IMR-90 (cell line): ENCODE results near the gene THADA. TPM values are rescaled to one million over a fixed set of nuclear protein-coding genes. Genes with fewer than 3 reads are reported as not detected.

Source experiments
- ATAC-seq: fragments of 200-7000 bp; cut with Tn5 transposase; 2 replicates; pipeline ENCODE4 v1.9.1; 2020; ENCODE audit warnings: low read depth, mild to moderate bottlenecking, moderate library complexity
- BruUV-seq: library from RNA; stranded (reverse); fragments of 400-500 nt; replicated peaks from 2 replicates; lab custom pipeline; 2021; lab: Mats Ljungman, UMichigan
- CTCF ChIA-PET: fragments of 300-600 bp; formaldehyde crosslinking; extraction: SDS; loops from one replicate; lab custom pipeline; 2021; ENCODE audit warnings: antibody characterized with exemption; lab: Yijun Ruan, JAX
- POLR2A ChIA-PET: fragments of 300-600 bp; sonication (Branson Sonifier 250); formaldehyde crosslinking; loops from one replicate; lab custom pipeline; 2022; ENCODE audit warnings: antibody characterized with exemption; ENCODE audit not compliant: unreplicated experiment; lab: Charles Lee
- DNase-seq: peaks from one replicate; pipeline ENCODE4 v3.0.0; 2013
- H2AFZ ChIP-seq: replicated peaks from 2 replicates; pipeline ENCODE3; 2013; ENCODE audit warnings: low read length, mild to moderate bottlenecking; ENCODE audit not compliant: poor library complexity
- H2AK5ac ChIP-seq: 2 replicates; pipeline ENCODE4 v1.6.1; 2013; ENCODE audit warnings: low read depth, low read length, inconsistent platforms
- H2AK9ac ChIP-seq: replicated peaks from 2 replicates; pipeline ENCODE3; 2013; ENCODE audit warnings: mild to moderate bottlenecking, low read depth, low read length, moderate library complexity; ENCODE audit not compliant: poor library complexity
- H2BK120ac ChIP-seq: 2 replicates; pipeline ENCODE4 v1.6.1; 2013; ENCODE audit warnings: low read depth, low read length, inconsistent platforms
- H2BK15ac ChIP-seq: 3 replicates; pipeline ENCODE4 v1.6.1; 2013; ENCODE audit warnings: low read depth, low read length, inconsistent platforms
- H2BK20ac ChIP-seq: 2 replicates; pipeline ENCODE4 v1.6.1; 2013; ENCODE audit warnings: low read depth, mild to moderate bottlenecking, inconsistent platforms, low read length, moderate library complexity
- H2BK5ac ChIP-seq: 2 replicates; pipeline ENCODE4 v1.6.1; 2013; ENCODE audit warnings: mild to moderate bottlenecking, low read depth, low read length, inconsistent platforms; ENCODE audit not compliant: poor library complexity, severe bottlenecking
- H3K14ac ChIP-seq: replicated peaks from 2 replicates; pipeline ENCODE4 v1.6.1; 2013; ENCODE audit warnings: low read depth, low read length, inconsistent platforms
- H3K18ac ChIP-seq: 2 replicates; pipeline ENCODE4 v1.6.1; 2013; ENCODE audit warnings: low read depth, low read length, control low read depth
- H3K23ac ChIP-seq: 2 replicates; pipeline ENCODE4 v1.6.1; 2013; ENCODE audit warnings: low read depth, low read length, inconsistent platforms
- H3K27ac ChIP-seq: 2 replicates; pipeline ENCODE4 v1.5.1; 2013; ENCODE audit warnings: mild to moderate bottlenecking, control low read depth, low read length; ENCODE audit not compliant: insufficient read depth
- H3K27me3 ChIP-seq: 2 replicates; pipeline ENCODE4 v1.6.1; 2013; ENCODE audit warnings: low read length; ENCODE audit not compliant: control insufficient read depth, insufficient read depth
- H3K36me3 ChIP-seq: 2 replicates; pipeline ENCODE4 v1.6.1; 2013; ENCODE audit warnings: low read length, mixed read lengths; ENCODE audit not compliant: control insufficient read depth, insufficient read depth
- H3K4ac ChIP-seq: 2 replicates; pipeline ENCODE4 v1.6.1; 2013; ENCODE audit warnings: low read depth, low read length, inconsistent platforms
- H3K4me1 ChIP-seq: 2 replicates; pipeline ENCODE4 v1.6.1; 2013; ENCODE audit warnings: low read length, mixed read lengths; ENCODE audit not compliant: control insufficient read depth, insufficient read depth
- H3K4me2 ChIP-seq: 2 replicates; pipeline ENCODE4 v1.6.1; 2013; ENCODE audit warnings: low read depth, mild to moderate bottlenecking, control low read depth, low read length, moderate library complexity
- H3K4me3 ChIP-seq: 2 replicates; pipeline ENCODE4 v1.5.1; 2013; ENCODE audit warnings: low read depth, mild to moderate bottlenecking, control low read depth, low read length, moderate library complexity; ENCODE audit not compliant: insufficient read depth
- H3K56ac ChIP-seq: 2 replicates; pipeline ENCODE4 v1.6.1; 2013; ENCODE audit warnings: low read length, inconsistent platforms; ENCODE audit not compliant: insufficient read depth; ENCODE audit errors: extremely low read depth
- H3K79me1 ChIP-seq, 2 experiments: 2 replicates each; pipeline ENCODE4 v1.6.1; 2013; ENCODE audit warnings: low read length in 2 of 2, inconsistent platforms in 1 of 2, low read depth in 1 of 2
- H3K9ac ChIP-seq: 2 replicates; pipeline ENCODE4 v1.6.1; 2013; ENCODE audit warnings: low read depth, low read length, control low read depth
- H3K9me1 ChIP-seq: 2 replicates; pipeline ENCODE4 v1.6.1; 2013; ENCODE audit warnings: low read length, inconsistent platforms; ENCODE audit not compliant: insufficient read depth
- H3K9me3 ChIP-seq: 2 replicates; pipeline ENCODE4 v1.6.1; 2013; ENCODE audit warnings: low read length; ENCODE audit not compliant: control insufficient read depth, insufficient read depth
- H4K20me1 ChIP-seq: 2 replicates; pipeline ENCODE4 v1.6.1; 2013; ENCODE audit warnings: low read length, inconsistent platforms; ENCODE audit not compliant: insufficient read depth
- H4K5ac ChIP-seq: 2 replicates; pipeline ENCODE4 v1.6.1; 2013; ENCODE audit warnings: mild to moderate bottlenecking, low read depth, low read length, control low read depth
- H4K8ac ChIP-seq, 2 experiments: 2 replicates each; pipeline ENCODE4 v1.6.1; 2013; ENCODE audit warnings: low read depth in 2 of 2, low read length in 2 of 2, control low read depth in 1 of 2, inconsistent platforms in 1 of 2
- H4K91ac ChIP-seq: 2 replicates; pipeline ENCODE4 v1.6.1; 2013; ENCODE audit warnings: low read depth, low read length, inconsistent platforms; ENCODE audit not compliant: insufficient read depth
- CHD1 ChIP-seq: IDR thresholded peaks from 2 replicates; pipeline ENCODE4 v1.6.1; 2012; ENCODE audit warnings: low read depth, low read length, improper control_type of control experiment
- FOS ChIP-seq: fragments of 150-350 bp; IDR thresholded peaks from 2 replicates; pipeline ENCODE4 v1.6.1; 2016; ENCODE audit warnings: low read depth, low read length
- MAFK ChIP-seq: IDR thresholded peaks from 2 replicates; pipeline ENCODE4 v1.6.1; 2012; ENCODE audit warnings: low read depth, low read length, improper control_type of control experiment
- RAD21 ChIP-seq: IDR thresholded peaks from 2 replicates; pipeline ENCODE4 v1.6.1; 2012; ENCODE audit warnings: low read length, improper control_type of control experiment
- WGBS, 2 experiments: methylation state at CpG; one replicate each; pipeline versions ENCODE4 v1.1.5 to v1.1.7; 2013; ENCODE audit warnings: missing lambda C conversion rate in 2 of 2; ENCODE audit not compliant: insufficient read length in 1 of 2; ENCODE audit errors: extremely low coverage in 2 of 2; 5-methylcytosine and 5-hydroxymethylcytosine counted together
- dilution Hi-C: fragments of 300-500 bp; cut with HindIII; formaldehyde crosslinking; loops from one replicate; pipeline ENCODE4 v1.14.3; 2018; ENCODE audit warnings: low sequenced_read_pairs; ENCODE audit not compliant: unreplicated experiment
- in situ Hi-C: fragments of 300-500 bp; cut with MboI; formaldehyde crosslinking; loops from 3 replicates; pipeline ENCODE4 v1.14.3; 2019; ENCODE audit warnings: low sequenced_read_pairs, inconsistent platforms, mixed read lengths
- intact Hi-C: fragments of 100-400 bp; cut with micrococcal nuclease; formaldehyde crosslinking; loops from 2 replicates; pipeline ENCODE4 v1.10.0; 2022
- polyA plus RNA-seq, 3 experiments: library from polyadenylated mRNA; depleted of rRNA; stranded (reverse); fragments of >200 nt; gene quantifications; 2 replicates each; pipeline ENCODE4 v1.2.3, GENCODE V29; 2012; ENCODE audit warnings: low replicate concordance in 1 of 3
- total RNA-seq: library from RNA; depleted of rRNA; stranded (reverse); fragments of >200 nt; gene quantifications from 2 replicates; pipeline ENCODE4 v1.2.3, GENCODE V29; 2012

Gene THADA
- total and polyA plus RNA-seq, 2 of the 4 experiments (the other 2 are of a cell fraction), result 10.5 to 21.3 TPM

GRCh38 chr2:43391878-43392215 lies 204.0 kb downstream of the THADA start:
- no peak overlapping the region for H3K23ac ChIP-seq
- no peak overlapping the region for H3K14ac ChIP-seq
- H2BK120ac ChIP-seq, result peak overlapping the region; percentile 70
- ATAC-seq, result peak; percentile 36
- H3K9ac ChIP-seq, result no peak overlapping the region; the same call in 1 of the 2 replicates
- peaks cover 16% of the 10 kb centered on the region for H3K4me1 ChIP-seq
- H4K91ac ChIP-seq, result no peak overlapping the region
- peak overlapping the region; percentile 48; the same call in 1 of the 2 replicates for H3K27ac ChIP-seq
- H3K27me3 ChIP-seq, result no peaks in the 10 kb centered on the region
- intact Hi-C loops, result no loop called here
- H2AFZ ChIP-seq, result no peak overlapping the region
- H4K20me1 ChIP-seq, result no peaks in the 10 kb centered on the region
- H3K9me3 ChIP-seq, result no peaks in the 10 kb centered on the region
- no peaks in the 10 kb centered on the region for H3K79me1 ChIP-seq
- H3K56ac ChIP-seq, result no peak overlapping the region
- WGBS, 2 experiments, result no CpG with 5 or more reads among the region's 4 CpGs
- H3K4me3 ChIP-seq, result no peak overlapping the region
- BruUV-seq, result no TSS peak
- H4K8ac ChIP-seq, result no peak overlapping the region
- ChIA-PET POLR2A (no interaction called here), CTCF (no interaction called here)
- in situ Hi-C loops, result no loop called here
- no peaks in the 10 kb centered on the region for H3K36me3 ChIP-seq
- no peak overlapping the region for H4K5ac ChIP-seq
- no peak overlapping the region for H2AK9ac ChIP-seq
- dilution Hi-C loops, result no loop called here
- peak overlapping the region; percentile 60; the same call in 1 of the 2 replicates for H3K4ac ChIP-seq
- H3K18ac ChIP-seq, result peak overlapping the region; percentile 63; the same call in 1 of the 2 replicates
- H2BK20ac ChIP-seq, result peak overlapping the region; percentile 76; the same call in 1 of the 2 replicates
- peak overlapping the region; percentile 44 for H3K4me2 ChIP-seq
- H2AK5ac ChIP-seq, result peak overlapping the region; percentile 48; the same call in 1 of the 2 replicates
- peak overlapping the region; percentile 12; the same call in 1 of the 3 replicates for H2BK15ac ChIP-seq
- H2BK5ac ChIP-seq, result peak overlapping the region; percentile 25
- DNase-seq, result peak; percentile 64
- H3K9me1 ChIP-seq, result peaks cover 8% of the 10 kb centered on the region; the same call in 1 of the 2 replicates
- TF ChIP-seq FOS (peak; percentile 49; the same call in 1 of the 2 replicates), MAFK (peak; percentile 20; the same call in 1 of the 2 replicates), CHD1 (no peak), RAD21 (no peak)
